ENCODE measurements around the gene ENTPD2. TPM values are rescaled to one million over a fixed set of nuclear protein-coding genes. Genes with fewer than 3 reads are reported as not detected.
"Not testable (repeated sequence)": the region's sequence is repeated elsewhere in the genome, so short reads cannot be mapped to it uniquely, and the experiment has no call there.

ENTPD2 gene
- total and polyA plus RNA-seq, 2 donors = 2.8 to 6.4 TPM

DNA sequence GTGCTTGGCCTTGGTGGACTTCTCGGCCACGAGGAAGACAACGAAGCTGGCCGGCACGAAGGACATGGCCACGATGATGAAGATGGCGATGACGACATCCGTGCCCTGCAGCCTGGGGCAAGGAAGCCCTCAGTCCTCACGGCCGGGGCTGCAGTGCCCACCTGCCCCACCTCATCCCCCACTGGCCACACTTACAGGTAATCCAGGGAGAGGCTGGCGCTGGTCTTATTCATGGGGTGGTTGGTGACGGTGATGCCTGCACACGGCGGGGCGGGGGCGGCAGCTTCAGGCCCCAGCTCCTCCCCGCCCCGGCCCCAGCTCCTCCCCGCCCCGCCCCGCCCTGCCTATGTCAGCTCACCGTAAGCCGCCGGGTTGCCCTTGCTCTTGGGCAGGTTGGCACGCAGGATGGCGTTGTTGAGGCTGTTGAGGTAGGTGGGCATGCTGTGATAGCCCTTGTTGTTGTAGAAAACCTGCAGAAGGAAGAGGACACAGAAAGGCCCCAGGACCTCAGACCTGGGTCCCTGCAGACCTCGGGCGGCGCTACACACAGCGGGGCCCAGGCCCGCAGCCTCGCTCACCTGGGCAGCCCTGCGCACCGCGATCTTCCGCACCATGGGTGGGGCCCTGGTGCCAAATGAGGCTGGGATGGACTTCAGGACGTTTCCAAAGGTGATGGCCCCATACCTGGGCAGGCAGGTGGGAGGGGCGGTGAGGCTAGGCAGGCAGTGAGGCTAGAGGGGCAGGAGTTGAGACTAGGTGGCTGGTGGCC is 41.8 kb downstream of the ENTPD2 start:
- 92% methylated on average over 39 of the region's 39 CpGs for WGBS

DNA sequence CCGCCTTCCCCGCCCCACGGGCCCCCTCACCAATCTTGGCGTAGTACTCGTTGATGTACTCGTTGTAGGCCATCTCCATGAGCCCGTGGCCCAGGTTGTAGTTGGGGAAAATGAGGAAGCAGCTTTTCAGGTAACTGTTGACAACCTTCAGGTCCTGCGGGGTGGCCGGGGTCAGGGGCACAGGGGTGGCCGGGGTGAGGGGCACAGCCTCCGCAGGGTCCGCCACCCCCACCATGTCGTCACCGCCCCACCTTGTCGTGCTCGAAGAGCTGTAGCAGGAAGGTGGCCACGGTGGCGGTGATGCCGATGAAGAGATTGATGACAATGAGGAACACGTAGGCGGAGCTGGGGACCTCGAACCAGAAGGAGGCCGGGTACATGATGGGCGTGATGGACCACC is 42.7 kb downstream of the ENTPD2 start:
- peaks cover 2% of the 10 kb centered on the region for H3K36me3 ChIP-seq (ENCODE audit: insufficient read depth)
- no peak for DNase-seq (ENCODE audit: extremely low spot score)
- H3K4me1 ChIP-seq (ENCODE audit: insufficient read depth) = no peaks in the 10 kb centered on the region
- H3K27ac ChIP-seq (ENCODE audit: low read depth) = no peak overlapping the region
- no peak overlapping the region for H3K4me3 ChIP-seq (ENCODE audit: low read depth, low read length)
- 96% methylated on average over 24 of the region's 24 CpGs for WGBS

More for the DNA sequence above, 41.8 kb downstream of the ENTPD2 start:
- no peak for DNase-seq (ENCODE audit: extremely low spot score)
- H3K36me3 ChIP-seq (ENCODE audit: insufficient read depth) = peaks cover 2% of the 10 kb centered on the region
- H3K4me1 ChIP-seq (ENCODE audit: insufficient read depth) = no peaks in the 10 kb centered on the region
- no peak overlapping the region for H3K4me3 ChIP-seq (ENCODE audit: low read depth, low read length)
- no peak overlapping the region for H3K27ac ChIP-seq (ENCODE audit: low read depth)

DNA sequence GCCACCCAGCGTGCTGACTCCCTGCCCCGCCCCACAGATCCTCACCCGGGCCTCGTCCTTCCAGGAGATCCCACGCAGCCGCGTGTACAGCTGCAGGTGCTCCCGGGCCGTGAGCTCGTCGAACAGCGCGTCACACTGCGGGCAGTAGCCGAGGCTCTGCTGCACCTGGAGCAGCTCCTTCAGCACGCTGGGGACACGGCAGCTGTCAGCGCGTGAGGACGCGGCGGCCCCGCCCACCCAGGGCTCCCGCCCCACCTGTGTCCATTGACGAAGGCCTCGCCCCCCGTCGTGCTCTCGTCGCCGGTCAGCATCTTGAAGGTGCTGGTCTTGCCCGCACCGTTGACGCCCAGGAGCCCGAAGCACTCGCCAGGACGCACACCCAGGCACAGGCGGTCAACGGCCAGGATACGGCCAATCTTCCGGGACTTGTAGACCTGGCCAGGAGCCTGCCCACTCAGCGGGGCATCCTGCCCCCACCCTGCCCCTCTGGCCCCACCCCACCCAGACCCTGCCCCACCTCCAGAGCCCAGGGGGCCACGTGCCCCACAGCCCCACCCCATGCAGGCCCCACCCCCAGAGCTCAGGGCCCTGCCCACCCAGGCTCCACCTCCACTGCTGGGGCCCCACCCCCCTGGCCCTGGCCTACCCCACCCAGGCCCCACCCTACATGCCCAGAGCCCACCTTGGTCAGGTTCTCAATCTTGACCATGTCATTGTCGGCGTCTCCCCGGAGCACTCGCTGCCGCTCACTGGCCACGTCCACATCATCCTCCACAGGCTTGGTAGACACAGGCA is 43.7 kb downstream of the ENTPD2 start:
- WGBS = 96% methylated on average over 49 of the region's 49 CpGs
- Histone ChIP-seq H3K36me3 (ENCODE audit: insufficient read depth) (peaks cover 2% of the 10 kb centered on the region), H3K4me3 (ENCODE audit: low read depth, low read length) (no peak overlapping the region)

DNA sequence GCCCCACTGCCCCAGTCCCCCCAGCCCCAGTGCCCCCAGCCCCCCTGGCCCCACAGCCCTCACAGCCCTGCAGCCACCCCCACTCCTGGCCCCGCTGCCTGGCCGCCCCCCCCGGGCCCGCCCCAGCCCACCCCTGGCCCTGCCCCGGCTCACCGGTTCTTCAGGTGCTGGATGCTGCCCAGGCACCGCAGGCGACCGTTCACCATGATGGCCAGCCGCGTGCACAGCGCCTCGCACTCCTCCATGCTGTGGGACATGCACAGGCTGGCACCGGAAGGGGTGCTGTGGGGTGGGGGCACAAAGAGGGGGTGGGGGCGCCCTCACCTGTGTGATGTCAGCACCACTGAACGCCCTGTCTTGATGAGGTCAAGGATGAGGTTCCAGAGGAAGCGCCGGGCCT is 44.6 kb downstream of the ENTPD2 start:
- Histone ChIP-seq H3K27ac (ENCODE audit: low read depth) (no peak overlapping the region), H3K36me3 (ENCODE audit: insufficient read depth) (no peaks in the 10 kb centered on the region), H3K4me3 (ENCODE audit: low read depth, low read length) (no peak overlapping the region), H3K4me1 (ENCODE audit: insufficient read depth) (no peaks in the 10 kb centered on the region)
- WGBS = 92% methylated on average over 18 of the region's 18 CpGs
- DNase-seq (ENCODE audit: extremely low spot score) = no peak

More for the DNA sequence above, 43.7 kb downstream of the ENTPD2 start:
- DNase-seq (ENCODE audit: extremely low spot score) = no peak
- Histone ChIP-seq H3K4me1 (ENCODE audit: insufficient read depth) (no peaks in the 10 kb centered on the region), H3K27ac (ENCODE audit: low read depth) (no peak overlapping the region)

DNA sequence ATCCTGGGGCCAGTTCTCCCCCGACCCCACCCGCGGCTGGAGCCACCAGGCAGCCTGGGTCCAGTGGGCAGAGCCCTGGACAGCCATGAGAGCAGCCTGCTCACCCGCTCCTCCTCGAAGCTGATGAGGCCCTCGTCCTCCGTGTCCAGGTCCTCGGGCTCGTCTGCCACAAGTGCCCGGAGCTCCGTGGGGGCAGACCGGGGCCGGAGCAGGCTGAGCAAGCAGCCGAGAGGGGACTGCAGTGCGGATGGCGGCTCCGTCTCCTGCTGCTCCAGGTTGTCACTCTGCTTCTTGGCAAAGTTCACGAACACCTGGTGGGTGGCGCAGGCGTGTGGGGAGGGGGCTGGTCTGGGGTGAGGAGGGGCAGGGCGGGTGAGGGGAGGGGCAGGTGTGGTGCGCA is 45.5 kb downstream of the ENTPD2 start:
- Histone ChIP-seq H3K27ac (ENCODE audit: low read depth) (no peak overlapping the region), H3K36me3 (ENCODE audit: insufficient read depth) (no peaks in the 10 kb centered on the region), H3K4me3 (ENCODE audit: low read depth, low read length) (no peak overlapping the region), H3K4me1 (ENCODE audit: insufficient read depth) (no peaks in the 10 kb centered on the region)
- no peak for DNase-seq (ENCODE audit: extremely low spot score)
- WGBS = 83% methylated on average over 22 of the region's 22 CpGs

DNA sequence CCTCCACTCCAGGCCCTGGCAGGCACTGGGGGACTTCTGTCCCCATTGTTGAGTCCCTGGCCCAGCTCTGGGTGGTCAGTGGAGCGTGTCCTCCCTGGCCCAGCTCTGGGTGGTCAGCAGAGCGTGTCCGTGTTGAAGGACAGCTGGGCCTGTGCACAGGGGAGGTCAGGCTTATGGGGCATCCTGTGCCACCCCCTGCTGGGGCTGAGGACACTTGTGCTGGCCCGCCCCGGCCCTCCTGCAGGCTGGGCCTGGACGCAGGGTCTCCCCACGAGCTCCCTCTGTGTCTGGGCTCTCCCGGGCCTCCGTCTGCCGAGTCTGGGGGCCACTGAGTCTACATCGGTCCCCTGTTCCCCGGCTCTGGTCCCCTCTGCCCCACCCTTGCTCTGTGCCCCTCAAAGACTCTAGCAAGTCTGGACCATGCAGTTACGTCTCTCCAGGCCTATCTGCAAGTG is 46.0 kb downstream of the ENTPD2 start:
- Histone ChIP-seq H3K4me1 (ENCODE audit: insufficient read depth) (no peaks in the 10 kb centered on the region), H3K27ac (ENCODE audit: low read depth) (no peak overlapping the region), H3K36me3 (ENCODE audit: insufficient read depth) (no peaks in the 10 kb centered on the region), H3K4me3 (ENCODE audit: low read depth, low read length) (no peak overlapping the region)
- 91% methylated on average over 13 of the region's 13 CpGs for WGBS
- no peak for DNase-seq (ENCODE audit: extremely low spot score)

DNA sequence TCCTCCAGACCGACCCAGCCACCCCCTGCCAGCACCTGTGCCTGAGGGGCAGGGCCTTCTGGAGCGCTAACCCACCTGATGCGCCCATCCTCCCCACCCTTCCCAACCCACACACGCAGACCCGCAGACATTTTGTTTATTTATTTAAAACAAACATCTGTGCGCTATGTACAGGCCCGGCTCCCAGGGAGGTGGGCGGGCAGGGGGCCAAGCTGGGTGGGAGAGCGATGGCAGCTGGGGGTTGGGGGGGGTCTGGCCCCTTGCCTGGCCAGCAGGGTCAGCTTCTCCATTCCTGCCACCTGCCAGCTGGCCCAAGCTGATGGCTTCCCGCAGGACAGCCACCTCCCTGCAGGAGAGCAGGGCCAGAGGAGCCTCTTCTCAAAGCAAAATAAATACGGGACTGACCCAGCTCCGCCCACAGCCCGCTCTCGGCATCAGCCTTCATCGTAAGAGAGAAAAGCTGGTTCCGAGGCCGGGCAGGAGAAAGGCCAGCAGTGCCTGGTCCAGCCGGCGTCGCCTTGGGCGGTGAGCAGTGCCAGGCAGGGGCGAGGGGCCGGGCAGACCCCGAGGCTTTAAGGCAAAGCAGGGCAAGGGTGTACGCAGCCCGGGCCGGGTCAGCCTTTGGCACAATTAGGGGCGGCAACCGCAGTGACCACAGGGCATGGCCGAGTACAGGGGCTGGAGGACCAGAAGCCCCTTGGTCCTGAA is 46.6 kb downstream of the ENTPD2 start:
- 56% methylated on average over 30 of the region's 30 CpGs for WGBS
- Histone ChIP-seq H3K36me3 (ENCODE audit: insufficient read depth) (no peaks in the 10 kb centered on the region), H3K4me1 (ENCODE audit: insufficient read depth) (no peaks in the 10 kb centered on the region), H3K4me3 (ENCODE audit: low read depth, low read length) (no peak overlapping the region), H3K27ac (ENCODE audit: low read depth) (no peak overlapping the region)
- no peak for DNase-seq (ENCODE audit: extremely low spot score)

DNA sequence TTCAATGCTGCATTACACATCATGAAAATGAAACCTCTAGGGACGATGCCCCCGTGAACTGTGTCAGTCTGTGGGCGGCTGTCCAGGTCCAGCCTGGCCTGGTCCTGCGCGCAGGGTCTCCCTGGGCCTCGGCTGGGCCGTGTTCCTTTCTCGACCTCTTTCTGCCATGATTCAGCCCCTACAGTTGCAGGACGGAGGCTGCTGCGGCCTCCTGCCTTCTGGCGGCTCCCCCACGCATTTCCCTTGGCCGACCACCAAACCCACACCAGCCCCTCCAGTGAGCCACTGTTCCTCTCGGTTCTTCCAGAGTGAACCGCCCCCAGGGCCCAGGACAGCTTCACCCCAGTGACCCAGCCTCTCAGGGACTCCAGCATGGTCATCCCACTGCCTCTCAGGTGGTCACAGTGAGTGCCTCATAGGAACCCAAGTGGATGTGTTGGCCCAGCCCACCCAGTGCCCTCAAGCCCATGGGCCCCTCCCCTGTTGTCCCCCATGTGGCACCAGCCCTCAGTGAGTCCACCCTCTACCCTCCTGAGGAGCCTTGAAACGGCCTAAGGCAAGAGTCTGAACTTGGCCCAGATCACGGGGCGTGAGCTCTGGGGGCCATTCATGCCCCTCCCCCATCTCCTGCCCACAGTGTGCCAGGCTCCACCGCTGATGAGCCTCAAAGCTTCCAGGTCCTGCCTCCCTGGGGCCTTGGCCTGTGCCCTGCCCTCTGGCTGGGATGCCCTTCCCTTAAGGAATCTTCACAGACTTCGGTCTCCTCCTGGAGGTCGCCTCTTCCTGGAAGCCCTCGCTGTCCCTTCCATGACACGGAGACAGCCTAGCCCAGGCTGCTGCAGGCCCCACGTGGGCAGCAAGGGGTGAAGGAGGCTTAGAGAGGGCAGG is 47.5 kb downstream of the ENTPD2 start:
- Histone ChIP-seq H3K27ac (ENCODE audit: low read depth) (no peak overlapping the region), H3K4me3 (ENCODE audit: low read depth, low read length) (no peak overlapping the region), H3K4me1 (ENCODE audit: insufficient read depth) (no peaks in the 10 kb centered on the region), H3K36me3 (ENCODE audit: insufficient read depth) (no peaks in the 10 kb centered on the region)
- no peak for DNase-seq (ENCODE audit: extremely low spot score)
- WGBS = 70% methylated on average over 24 of the region's 24 CpGs

DNA sequence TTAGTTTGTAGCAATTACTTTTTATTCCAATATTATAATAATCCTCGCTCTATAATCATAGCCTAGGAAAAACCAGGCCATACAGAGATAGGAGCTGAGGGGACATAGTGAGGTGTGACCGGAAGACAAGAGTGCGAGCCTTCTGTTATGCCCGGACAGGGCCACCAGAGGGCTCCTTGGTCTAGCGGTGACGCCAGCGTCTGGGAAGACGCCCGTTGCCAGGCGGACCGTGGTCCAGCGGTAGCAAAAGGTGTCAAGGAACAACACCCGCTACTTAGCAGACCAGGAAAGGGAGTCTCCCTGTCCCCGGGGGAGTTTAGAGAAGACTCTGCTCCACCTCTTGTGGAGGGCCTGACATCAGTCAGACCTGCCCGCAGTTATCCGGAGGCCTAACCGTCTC is 49.6 kb downstream of the ENTPD2 start:
- not testable (repeated sequence) for H3K4me1 ChIP-seq (ENCODE audit: insufficient read depth); H3K27ac ChIP-seq (ENCODE audit: low read depth); H3K4me3 ChIP-seq (ENCODE audit: low read depth, low read length); H3K36me3 ChIP-seq (ENCODE audit: insufficient read depth); DNase-seq (ENCODE audit: extremely low spot score)
- WGBS = 47% methylated on average over 17 of the region's 17 CpGs

DNA sequence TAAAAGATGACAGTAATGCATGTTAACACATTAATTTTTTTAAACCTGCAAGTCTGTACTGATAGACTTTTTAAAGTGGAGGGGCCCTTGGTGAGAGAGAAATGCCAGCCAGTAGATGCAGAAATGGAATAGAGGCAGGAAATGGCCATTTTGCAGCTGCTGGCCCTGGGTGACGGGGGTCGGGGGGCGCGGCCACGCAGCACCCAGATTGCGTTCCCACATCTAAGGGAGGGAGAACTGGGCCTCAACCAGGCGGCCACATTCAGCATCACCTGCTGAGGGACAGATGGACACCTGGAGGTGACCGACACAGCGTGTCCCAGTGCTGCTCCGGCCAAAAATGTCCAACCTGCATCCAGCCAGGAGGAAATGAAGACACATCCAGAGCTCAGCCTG is 51.2 kb downstream of the ENTPD2 start:
- no peak for DNase-seq (ENCODE audit: extremely low spot score)
- Histone ChIP-seq H3K4me1 (ENCODE audit: insufficient read depth) (no peaks in the 10 kb centered on the region), H3K4me3 (ENCODE audit: low read depth, low read length) (no peak overlapping the region), H3K36me3 (ENCODE audit: insufficient read depth) (no peaks in the 10 kb centered on the region), H3K27ac (ENCODE audit: low read depth) (no peak overlapping the region)
- 86% methylated on average over 10 of the region's 10 CpGs for WGBS

DNA sequence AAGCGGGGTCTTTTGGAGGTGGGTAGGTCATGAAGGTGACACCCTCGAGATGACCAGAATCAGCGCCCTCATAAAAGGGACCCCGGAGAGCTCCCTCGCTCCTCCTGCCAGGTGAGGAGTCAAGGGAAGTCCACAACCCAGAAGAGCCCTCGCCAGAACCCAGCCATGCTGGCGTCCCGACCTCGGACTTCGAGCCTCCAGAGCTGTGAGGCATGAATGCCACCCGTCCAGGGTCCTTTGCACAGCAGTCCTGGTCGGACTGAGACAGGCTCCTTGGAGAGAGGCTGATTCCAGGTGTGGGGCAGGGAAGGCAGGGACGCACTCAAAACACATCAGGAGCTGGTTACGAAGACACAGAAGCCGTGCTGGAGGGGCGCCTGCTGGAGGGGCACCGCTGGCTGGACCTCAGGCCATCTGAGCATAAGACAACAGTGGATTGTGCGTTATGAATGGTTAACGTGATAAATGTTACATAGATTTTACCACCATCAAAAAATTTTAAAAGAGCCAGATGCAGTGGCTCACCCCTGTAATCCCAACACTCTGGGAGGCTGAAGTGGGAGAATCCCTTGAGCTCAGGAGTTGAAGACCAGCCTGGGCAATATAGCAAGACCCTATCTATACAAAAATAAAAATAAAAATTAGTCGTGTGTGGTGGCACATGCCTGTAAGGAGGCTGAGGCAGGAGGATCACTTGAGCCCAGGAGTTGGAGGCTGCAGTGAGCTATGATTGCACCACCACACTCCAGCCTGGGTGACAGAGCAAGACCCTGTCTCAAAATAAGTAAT is 51.8 kb downstream of the ENTPD2 start:
- WGBS = 83% methylated on average over 20 of the region's 20 CpGs
- Histone ChIP-seq H3K36me3 (ENCODE audit: insufficient read depth) (no peaks in the 10 kb centered on the region), H3K4me3 (ENCODE audit: low read depth, low read length) (no peak overlapping the region), H3K4me1 (ENCODE audit: insufficient read depth) (no peaks in the 10 kb centered on the region), H3K27ac (ENCODE audit: low read depth) (no peak overlapping the region)
- no peak for DNase-seq (ENCODE audit: extremely low spot score)

DNA sequence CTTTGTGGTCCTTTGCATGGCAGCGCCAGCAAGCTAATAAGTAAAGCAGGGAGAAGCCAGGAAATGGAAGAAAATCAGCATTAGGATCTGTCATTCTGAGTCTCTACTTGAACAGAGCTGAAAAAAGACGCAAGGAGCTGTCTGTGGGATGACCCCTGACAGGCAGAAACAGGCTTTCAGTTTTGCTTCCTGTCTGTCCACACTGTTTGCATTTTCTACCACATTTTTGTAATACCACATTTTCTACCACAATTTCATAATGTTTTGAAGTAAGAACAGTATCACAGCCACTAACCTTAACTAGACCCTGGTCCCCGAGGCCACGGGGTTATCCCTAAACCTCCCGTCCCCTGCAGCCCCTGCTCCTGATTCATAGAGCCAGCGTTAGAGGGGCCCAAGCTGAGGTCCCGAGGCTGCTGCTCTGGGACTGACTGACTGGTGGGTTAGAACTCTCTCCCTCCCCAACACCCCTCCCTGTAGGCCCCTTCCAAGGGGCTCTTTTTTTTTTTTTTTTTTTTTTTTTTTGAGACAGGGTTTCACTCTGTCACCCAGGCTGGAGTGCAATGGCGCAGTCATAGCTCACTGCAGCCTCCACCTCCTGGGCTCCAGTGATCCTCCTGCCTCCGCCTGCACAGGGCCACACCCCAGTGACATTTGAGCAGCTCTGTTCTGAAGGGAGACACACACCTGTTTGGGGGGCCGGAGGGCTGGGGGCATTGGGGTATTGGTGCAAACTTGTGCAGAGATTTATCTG is 53.5 kb downstream of the ENTPD2 start:
- Histone ChIP-seq H3K36me3 (ENCODE audit: insufficient read depth) (no peaks in the 10 kb centered on the region), H3K4me3 (ENCODE audit: low read depth, low read length) (no peak overlapping the region), H3K27ac (ENCODE audit: low read depth) (no peak overlapping the region), H3K4me1 (ENCODE audit: insufficient read depth) (no peaks in the 10 kb centered on the region)
- DNase-seq (ENCODE audit: extremely low spot score) = no peak
- 66% methylated on average over 10 of the region's 10 CpGs for WGBS

Data from urinary bladder (tissue), 4 donors.